Cerebellar nuclear complex (tissue), 1 donor: ENCODE results near the gene CAPZA2.

Experiments used
- DNase-seq, 2 experiments: peaks; one replicate each; lab custom pipeline; 2025; lab: John Stamatoyannopoulos, UW

The CAPZA2 gene

DNA sequence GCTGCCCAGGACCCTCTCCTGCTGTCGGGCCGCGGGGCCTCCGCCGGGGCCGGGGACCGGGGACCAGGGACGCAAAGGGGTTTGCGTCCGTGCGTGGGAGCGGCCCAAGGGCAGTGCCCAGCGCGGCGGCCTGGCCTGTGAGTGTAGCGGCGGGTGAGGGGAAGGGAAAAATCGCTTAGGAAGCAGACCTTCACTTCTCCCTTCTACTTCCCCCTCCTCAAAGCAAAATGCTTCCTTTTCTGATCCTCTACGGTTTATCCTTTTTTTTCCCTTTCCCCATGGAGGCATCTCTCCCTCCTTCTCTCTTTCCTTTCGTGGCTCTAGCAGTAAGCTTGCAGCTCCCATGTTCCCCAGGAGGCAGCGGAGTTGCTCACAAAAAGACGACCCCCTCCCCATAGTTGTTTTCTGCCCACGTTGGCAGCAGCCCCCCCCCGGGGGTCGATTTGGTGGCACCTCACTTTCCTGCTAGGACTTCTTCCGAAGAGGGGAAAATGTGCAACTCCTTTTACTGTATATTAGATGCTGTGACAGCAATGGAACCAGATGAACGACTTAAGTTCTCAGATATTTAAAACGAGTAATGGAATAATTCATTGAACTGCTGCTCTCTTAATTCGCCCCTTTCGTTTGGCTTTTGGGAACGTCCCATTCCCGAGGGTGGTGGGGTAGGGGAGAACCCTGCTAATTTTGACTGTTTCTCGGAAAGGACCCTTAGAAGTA, 724 bp downstream of the CAPZA2 start:
- DNase-seq = no peak

DNA sequence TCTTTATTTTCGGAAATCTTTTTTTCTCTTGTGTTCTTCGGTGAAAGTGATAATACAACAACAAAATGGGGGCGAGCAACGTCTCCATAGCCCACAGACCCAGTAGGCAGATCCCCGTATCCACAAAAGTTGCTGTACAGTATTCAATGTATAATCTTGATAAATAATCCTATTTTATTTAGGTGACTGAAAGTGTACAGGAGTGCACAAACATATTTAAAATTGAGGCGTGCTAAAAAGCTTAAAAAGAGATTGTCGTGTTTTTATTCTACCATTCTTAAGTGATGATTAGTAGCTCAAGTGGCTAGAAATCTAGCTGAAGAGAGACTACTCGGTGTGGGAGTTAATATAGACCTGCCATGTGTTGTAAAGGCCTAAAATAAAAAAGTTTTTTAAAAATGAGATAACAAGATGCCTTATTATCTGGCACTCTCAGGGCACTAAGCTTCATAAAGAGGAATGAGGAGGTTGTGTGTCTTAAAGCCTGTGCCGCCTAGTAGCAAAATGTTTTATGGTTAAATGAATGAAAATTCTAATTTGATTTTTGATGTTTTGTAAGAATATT, 1.6 kb downstream of the CAPZA2 start:
- DNase-seq = no peak

DNA sequence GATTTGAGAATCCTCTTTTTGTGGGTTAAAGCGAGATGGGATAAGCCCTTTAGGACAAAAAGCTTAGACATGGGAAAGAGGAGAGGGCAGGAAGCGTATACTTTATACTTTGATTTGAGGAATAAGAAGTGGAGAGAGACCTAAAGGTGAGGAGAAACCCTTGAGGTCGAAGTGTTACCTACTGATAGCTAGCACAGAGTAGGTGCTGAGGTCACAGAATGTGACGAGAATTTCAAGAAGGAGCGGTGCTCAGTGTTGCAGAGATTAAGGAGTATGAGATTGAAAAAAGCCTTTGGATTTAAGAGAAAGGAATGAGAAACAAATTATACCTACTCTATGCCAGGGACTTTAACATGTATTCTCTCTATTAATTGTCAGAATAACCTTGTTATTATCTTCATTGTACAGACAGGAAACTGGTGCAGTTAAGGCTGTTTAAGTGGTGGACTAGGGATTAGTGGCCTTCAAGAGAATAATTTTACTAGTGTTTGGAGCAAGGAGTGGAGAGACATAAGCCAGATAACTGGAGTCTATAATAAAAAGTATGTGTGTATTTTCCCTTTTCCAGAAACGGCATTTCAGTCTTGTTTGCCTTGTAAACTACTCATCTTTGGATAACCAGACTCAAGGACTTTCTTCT, 8.8 kb downstream of the CAPZA2 start:
- no peak for DNase-seq

DNA sequence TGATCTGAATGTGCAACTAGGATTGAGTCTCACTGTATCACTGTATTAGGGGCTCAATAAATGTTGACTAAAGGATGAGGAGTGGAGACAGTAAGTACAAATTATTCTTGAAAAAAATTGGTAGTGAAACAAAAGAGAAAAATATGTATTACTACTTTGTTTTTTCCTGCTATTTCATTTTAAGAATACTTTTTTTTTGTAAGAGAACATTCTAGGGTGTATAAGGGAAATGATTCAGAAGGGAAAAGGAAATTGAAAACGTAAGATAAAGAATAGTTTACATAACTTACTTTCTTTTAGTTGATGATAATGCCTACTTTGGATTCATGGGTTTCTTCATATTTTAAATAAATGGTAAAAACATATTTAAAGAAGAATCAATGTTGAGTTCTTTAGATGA, 9.6 kb downstream of the CAPZA2 start:
- DNase-seq = no peak

DNA sequence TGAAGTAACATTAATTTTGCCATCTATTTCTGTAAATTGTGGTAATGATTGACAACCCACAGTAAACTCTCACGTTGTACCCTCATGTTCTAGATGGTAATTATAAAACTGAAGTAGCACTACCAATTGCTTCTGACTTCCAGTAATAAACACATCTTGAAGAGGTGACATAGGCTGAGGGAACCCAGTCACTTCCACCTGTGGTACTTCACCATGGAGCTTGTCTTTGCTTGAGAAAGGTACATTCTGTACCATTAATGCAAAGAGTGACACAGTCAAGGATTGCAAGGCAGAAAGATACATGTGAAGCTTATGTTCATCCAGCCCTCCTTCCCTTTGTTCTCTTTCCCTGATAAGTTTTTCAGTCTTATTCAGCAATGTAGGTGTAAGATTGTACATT, 11.2 kb downstream of the CAPZA2 start:
- DNase-seq = no peak

DNA sequence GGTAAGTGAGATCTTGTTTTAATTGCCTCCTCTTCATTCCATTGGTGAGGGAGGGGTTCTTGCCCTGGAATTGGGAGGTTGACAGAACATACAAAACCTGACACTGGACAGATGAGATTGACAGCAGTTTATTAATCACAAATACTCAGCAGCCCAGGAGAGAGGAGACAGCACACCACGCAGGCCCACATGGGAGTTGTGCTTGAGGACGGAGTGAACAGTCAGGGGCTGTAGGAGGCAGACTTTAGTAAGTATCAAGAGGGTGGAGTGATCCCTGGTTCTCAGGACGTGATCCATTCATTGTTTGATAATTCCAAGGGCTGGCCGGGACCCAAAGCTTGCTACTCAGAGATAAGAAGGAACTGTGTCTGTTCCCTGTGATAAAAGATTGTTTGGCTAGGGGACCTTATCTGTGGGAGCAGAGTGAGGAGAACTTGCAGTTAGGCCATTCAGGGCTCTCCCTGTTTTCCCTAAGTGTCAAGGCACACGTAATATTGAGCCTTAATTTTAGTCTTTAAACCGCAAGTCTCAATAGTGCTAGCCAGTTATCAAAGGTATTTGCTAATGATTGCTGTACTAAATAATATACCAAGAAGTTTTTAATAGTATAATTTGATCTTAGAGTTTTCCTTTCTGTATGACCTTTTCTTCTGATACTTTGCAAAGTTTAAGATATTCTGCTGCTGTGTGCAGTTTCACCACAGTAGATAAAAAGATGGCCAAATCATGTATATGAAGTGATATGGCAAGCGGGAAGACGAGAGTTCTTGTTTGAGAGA, 14.5 kb downstream of the CAPZA2 start:
- DNase-seq = no peak

DNA sequence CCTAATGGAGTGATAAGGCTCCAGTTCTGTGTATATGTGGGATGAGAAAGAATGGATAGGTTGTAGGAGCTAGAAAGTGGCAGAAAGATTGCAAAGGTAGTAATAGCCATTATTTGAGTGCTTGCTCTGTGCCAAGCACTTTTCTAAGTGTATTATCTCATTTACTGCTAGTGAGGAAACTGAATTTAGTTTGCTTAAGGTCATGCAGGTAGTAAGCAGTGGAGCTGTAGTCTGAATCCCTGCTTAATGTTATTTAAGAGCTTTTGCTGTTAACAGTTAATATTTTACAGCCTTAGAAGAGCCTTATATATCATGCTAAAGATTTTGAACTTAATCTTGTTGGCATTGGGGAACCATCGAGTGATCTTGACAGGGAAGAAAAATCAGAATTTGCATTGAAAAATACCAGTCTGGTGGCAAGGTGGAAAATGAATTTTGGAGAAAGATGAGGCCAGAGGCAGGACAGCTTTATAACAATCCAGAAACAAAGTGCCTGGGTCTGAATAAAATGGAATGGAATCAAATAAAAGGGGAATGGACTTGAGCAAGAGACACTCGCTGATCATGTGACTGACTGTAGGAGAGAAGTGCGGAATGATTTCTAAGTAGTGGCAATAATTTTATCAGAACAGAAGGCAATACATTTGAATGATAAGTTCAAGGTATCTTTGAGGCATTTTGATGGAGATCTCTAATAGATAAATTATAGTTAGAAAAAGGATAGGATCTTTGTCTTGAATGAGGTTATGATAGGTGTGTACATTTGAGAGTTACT, 15.2 kb downstream of the CAPZA2 start:
- no peak for DNase-seq

DNA sequence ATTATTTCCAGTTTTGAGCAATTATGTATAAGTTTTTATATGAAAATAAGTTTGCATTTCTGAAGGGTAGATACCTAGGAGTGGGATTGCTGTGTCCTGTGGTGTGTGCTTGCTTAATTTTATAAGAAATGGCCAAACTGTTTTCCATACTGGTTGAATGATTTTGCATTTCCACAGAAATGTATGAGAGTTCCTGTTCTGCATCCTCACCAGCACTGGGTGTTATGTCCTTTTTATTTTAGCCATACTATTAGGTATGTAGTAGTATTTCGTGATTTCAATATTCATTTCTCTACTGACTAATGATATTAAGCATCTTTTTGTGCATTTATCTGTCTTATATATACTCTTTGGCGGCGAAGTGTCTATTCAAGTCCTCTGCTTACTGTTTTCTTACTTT, 22.3 kb downstream of the CAPZA2 start:
- DNase-seq = no peak

DNA sequence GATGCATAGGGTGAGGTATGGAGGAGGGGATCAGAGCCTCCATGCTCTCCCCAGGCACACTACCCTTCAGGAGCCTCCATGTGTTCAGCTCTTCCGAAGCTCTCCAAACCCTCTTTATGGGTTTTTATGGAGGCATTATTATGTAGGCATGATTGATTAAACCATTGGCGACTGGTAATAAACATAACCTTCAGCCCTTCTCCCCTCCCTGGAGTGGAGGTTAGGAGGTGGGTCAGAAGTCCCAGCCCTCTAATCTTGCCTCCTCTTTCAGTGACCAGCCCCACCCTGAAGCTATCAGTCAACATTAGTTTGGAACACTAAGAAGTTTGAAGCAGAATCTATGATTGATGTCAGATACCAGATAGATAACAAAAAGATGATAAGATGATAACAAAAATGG, 23.3 kb downstream of the CAPZA2 start:
- no peak for DNase-seq

DNA sequence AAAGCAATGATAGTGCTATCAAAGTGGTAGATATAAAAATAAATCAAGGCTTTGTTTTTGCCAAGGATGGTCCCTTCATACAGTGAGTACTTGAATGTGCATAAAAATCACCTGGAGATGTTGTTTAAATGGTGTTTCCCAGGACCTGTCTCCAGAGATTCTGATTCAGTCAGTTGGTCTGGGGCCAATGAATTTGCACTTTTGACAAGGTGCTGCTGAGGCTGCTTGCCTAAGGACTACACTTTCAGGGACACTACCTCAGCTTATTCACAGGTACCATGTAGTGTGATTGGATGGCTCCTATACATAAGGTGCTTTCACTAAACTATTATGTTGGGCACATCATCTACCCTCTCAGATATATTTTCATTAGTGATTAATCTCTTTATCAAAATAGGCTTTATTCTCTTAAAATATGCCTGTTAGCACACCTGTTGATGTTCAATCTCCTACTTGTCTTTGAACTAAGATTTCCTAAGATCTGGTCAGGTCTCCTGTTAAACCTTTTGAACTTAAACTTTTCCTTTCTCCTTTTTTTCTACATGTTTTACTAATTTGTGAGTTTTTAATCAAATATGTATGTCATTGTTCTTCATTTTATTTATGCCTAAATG, 24.3 kb downstream of the CAPZA2 start:
- DNase-seq = no peak

DNA sequence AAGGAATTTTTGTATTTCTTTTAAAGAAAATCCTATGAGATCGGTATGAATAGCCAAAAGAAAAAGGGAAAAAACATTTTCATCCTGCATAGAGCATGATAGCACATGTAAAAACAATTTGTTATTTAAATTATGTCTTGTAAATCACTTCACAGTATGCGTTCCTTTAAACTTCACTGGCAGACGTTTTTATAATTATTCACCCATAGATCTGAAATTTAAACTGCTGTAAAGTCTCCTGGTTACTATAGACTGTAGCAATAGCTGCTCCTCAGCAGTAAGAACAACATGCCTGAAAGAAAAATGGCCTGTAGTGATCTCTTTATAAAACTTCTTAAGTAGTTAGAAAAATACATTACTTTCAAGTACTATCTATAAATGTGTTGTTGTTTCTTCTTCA, 26.5 kb downstream of the CAPZA2 start:
- no peak for DNase-seq

DNA sequence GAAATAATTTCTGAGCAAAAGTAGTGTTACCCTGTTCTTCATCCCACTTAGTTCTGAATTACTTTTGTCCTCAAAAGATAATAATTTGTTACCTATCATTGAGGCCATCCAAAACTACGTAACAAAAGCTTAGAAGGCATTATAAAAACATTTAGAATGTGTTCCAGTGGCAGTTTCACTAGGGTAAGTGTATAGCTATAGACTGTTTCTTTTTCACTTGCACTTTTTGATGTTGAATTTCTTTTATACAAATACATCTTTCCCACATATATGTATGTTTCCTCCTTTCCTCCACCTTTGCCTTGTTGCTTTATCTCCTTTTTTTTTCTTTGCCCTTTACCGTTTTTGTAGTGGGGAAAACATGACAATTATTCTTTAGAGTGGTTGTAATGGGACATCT, 33.5 kb downstream of the CAPZA2 start:
- no peak for DNase-seq

DNA sequence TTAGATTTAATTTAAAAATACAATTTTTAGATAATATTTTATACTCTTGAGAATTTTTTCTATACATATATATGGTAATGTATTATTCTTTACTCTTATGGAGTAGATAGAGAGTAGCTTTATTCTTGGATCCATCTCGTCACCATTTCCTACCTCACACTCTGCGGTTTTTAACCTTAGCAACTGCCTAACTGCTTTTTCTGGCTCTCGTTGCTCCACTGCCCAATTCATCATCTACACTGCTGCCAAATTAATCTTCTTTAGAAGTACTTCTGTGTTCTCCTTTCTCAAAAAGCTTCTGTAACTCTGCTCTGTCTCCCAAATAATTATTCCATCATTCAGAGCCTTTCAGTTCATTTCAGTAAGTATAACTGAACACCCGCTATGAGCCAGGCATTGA, 35.3 kb downstream of the CAPZA2 start:
- no peak for DNase-seq

DNA sequence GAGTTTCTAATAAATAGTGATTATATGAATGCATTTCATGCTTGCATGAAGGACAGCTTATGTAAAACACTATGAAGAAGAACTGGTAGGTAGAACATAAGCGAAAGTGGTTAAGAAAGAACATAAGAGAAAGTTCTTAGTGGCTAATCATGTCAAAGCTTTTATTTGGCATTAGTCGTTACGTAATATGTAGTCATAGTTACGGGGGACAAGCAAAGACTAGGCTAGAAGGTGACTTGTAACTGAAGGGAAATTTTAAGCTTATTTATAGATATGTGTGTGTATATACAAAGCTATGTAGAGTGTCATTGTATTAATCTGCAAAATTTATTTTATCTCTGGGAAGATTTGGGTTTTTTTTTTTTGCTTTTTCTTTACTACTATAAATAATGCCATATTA, 36.9 kb downstream of the CAPZA2 start:
- no peak for DNase-seq

DNA sequence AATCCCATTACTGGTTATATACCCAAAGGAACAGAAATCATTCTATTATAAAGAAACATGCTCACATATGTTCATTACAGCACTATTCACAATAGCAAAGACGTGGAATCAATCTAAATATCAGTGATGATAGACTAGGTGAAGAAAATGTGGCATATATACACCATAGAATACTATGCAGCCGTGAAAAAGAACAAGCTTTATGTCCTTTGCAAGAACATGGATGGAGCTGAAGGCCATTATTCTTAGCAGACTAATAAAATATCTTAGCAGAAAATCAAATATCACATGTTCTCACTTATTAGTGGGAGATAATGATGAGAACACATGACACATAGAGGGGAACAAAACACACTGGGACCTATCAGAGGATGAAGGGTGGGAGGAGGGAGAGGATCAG, 38.8 kb downstream of the CAPZA2 start:
- no peak for DNase-seq

DNA sequence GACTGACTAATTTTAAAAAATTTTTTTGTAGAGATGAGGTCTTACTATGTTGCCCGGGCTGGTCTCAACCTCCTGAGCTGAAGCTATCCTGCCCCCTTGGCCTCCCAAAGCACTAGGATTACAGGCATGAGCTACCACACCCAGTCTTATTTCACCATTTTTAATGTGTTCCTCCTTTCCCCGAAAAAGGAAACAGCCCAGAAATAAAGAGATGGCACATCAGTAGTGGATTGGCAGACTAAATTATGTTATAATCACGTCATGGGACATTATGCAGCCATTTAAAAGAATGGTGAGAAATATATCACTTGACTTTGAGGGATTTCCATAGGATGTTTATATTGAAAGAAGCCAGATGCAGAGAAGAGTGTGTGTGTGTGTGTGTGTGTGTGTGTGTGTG, 40.5 kb downstream of the CAPZA2 start:
- DNase-seq = no peak

DNA sequence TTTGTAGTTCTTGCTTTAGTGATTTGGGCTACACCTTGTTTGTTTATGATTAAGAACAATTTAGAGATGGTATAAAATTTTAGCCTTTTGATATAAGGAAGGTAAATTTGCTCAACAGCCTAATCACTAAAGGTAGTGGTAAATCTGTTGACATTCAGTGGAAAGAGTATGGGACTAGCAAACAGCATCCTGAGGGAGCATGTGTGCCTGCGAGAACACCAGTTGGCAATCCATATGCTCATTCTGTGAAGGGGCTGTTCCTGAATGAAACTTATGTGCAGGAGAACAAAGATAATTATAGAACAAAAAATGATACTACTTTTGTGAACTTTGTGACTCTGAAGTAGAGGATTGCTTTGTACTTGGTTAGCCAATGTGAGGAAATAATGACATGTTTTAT, 44.0 kb downstream of the CAPZA2 start:
- peak in 1 of 2 experiments; percentile 23 for DNase-seq

DNA sequence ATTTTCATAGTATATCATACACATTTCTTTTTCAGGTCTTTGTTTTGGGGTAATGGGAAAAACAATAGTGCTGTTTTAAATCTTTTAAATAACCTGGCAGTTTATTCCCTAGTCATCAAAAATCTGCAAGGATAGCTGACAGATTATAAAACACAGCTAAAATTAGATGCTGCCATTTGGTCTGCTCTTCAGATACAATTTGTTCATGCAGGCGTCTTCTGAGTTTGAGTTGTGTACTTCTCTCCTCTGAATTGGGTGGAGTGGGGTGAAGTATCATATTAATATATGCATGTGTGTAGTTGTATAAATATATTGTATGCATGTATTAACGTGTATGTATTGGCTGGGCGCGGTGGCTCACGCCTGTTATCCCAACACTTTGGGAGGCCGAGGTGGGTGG, 48.0 kb downstream of the CAPZA2 start:
- DNase-seq = no peak

DNA sequence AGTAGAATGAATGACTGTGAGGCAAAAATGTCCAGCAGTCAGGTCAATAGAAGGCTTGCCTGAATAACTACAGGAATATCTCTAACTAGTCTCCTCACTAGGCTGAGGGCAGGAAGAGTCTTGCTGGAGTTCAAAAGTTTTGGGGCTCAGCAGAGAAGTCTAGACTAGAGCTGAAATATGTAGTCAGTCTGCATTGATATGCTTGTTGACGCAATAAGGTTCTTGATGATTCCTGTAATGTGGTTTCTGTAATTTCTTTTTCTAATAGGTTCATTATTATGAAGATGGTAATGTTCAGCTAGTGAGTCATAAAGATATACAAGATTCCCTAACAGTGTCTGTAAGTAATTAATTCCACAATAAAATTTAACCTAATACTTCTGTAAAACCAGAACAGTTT, 49.4 kb downstream of the CAPZA2 start:
- no peak for DNase-seq

DNA sequence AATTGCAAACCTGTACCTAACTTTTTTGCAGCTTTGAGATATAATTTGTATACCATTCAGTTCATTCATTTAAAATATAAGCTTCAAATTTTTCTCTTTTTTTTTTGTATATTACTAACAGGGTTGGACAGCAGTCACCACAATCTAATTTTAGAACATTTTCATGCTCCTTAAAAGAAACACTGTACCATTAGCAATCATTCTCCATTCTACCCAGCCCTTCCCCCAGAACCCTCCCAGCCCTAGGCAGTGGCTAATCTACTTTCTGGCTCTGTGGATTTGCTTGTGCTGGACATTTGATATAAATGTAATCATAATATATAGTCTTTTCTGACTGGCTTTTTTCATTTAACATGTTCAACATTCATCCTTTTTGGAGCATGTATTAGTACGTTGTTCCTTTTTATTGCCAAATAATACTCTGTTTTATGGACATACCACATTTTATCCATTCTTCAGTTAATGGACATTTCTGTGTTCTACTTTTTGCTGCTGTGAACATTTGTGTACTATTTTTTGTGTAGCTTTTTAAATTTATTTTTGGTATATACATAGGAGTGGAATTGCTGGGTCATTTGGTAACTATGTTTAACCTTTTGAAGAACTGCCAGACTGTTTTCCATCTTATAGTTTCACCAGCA, 50.0 kb downstream of the CAPZA2 start:
- DNase-seq = no peak

DNA sequence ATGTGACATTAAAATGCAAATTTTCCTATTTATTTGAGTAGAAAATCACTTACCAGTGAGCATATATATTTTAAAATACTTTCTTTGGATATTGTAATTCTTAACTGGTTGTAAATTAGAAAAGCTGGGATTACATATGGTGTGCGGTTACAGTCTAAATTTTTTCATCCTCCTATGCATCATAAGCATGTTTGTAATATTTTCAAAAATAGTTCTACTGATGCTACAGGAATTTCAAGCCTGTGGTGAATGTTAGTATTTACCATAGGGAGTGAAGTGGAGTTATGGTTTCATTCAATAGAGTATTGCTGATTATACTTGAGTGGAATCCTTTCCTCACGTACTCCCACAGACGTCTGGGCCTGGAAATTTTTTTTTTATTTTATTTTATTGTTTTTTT, 56.3 kb downstream of the CAPZA2 start:
- no peak for DNase-seq
